Retinal pigment epithelial cell (primary cell): ENCODE data around the gene DHRS1.

Source experiments
- DNase-seq: peaks from one replicate; pipeline ENCODE4 v3.0.0-alpha.2; 2010; ENCODE audit warnings: low read depth
- H3K4me3 ChIP-seq: 2 replicates; pipeline ENCODE4 v1.5.1; 2011; ENCODE audit warnings: mild to moderate bottlenecking, low read length, control low read depth, moderate library complexity
- CTCF ChIP-seq: conservative IDR thresholded peaks from 2 replicates; pipeline ENCODE4 v1.5.1; 2011; ENCODE audit warnings: low read depth, low read length, control low read depth, inconsistent platforms

DHRS1 gene

GRCh38 chr14:24243336-24243836 lies 56.2 kb downstream of the DHRS1 start:
- no peak for DNase-seq

GRCh38 chr14:24241829-24242443 lies 57.6 kb downstream of the DHRS1 start:
- peak; percentile 68 for DNase-seq
- TF ChIP-seq CTCF = peak; percentile 53
- H3K4me3 ChIP-seq = peak overlapping the region; percentile 91

More at GRCh38 chr14:24243336-24243836, 56.2 kb downstream of the DHRS1 start:
- H3K4me3 ChIP-seq = peak overlapping the region; percentile 91
- TF ChIP-seq CTCF = no peak
